Head of caudate nucleus (tissue), 42 donors: Measurements from ENCODE around the gene MARCHF10.
"Not testable (repeated sequence)": the region's sequence is repeated elsewhere in the genome, so short reads cannot be mapped to it uniquely, and the experiment has no call there.

Experiments
- DNase-seq, 42 donors: peaks; one replicate each; pipeline versions ENCODE4 v3.0.0 to v3.0.0-alpha.2; 2020 to 2021; ENCODE audit warnings: mixed read lengths in 7 of 42
- intact Hi-C: fragments of 100-400 bp; cut with DNase I; formaldehyde crosslinking; loops from one replicate; pipeline ENCODE4 v1.15.0; 2022

MARCHF10 gene

DNA sequence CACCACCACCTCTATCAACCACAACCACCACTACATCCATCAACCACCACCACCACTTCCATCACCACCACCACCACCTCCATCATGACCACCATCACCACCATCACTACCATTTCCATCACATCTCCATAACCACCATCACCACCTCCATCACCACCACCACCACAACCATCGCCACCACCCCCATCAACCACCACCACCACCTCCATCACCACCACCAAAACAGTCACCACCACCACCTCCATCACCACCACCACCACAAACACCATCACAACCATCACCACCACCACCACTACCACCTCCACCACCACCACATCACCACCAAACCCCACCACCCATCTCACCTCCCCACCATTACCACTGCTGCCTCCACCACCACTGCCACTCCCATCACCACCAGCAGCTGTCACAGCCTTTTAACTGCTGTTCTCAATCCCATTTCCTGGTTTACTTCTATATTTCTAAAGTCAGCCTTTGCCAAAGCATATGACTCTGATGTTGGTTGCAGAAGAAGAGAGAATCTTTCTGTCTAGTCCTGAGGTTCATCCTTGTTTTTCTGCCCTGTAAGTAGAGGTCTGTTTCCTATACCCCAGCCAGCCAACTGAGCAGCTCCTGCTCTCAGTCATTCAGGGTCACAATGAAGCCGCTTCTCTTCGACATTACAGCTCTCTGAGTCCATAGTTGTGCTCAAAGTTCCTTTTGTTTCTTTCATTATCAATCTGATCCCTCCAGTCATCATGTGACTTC lies 14.0 kb downstream of the MARCHF10 start:
- intact Hi-C loops, result no loop called here
- DNase-seq, result peak in 1 of 42 donors; percentile 10

- DNase-seq, result no peak
- intact Hi-C loops, result no loop called here
These were observed 15.7 kb downstream of the MARCHF10 start for GRCh38 chr17:62792447-62792800.

- peak in 1 of 42 donors; percentile 14 for DNase-seq
- intact Hi-C loops, result no loop called here
These were observed 16.2 kb downstream of the MARCHF10 start for GRCh38 chr17:62791767-62792446.

DNA sequence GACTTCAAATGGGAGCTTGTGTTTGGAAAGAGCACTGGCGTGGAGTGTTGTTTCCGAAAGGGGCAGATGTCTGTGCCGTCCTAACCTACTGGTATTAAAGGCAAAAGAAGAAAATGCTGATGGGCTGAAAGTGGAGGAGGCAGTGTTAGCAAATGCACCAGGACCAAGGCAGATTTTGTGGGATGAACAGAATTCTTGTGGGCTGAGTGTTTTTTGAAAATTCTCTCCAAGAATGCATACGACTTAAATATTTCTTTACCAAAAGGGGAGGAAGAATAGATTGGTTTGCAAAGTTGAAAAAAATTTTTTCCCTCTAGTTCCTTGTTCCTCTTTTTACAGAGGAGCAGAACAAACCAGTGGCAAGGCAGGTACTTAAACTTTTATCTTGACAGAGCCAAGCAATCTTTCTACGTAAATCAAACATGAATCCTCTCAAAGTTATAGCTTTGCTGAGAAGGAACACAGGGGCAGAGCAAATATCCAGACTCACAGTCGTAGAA lies 16.8 kb downstream of the MARCHF10 start:
- peak in 1 of 42 donors; percentile 28 for DNase-seq
- intact Hi-C loops, result no loop called here

- intact Hi-C loops, result no loop called here
- peak in 1 of 42 donors; percentile 24 for DNase-seq
These were observed 17.5 kb downstream of the MARCHF10 start for GRCh38 chr17:62790564-62790986.

GRCh38 chr17:62787366-62787765 lies 20.7 kb downstream of the MARCHF10 start:
- DNase-seq, result peak in 1 of 42 donors; percentile 5
- intact Hi-C loops, result no loop called here

DNA sequence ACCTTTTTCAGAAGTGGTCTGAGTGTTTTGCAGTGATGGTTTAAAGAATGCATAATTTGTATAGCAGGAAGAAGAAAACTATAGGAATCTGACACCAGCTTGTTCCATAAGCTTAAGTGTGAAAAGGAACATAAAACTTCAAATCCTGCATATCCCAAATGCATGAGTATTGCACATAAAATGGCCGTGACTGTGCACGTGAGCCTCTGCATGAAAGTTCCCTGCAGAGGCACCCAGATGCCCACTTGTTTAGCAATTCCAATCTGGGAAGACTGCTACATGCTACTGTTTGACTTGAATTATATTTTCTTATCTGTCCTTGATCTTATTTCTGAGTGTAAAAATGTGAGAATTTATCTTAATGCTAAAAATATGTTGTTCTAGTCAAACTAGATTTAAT lies 21.5 kb downstream of the MARCHF10 start:
- DNase-seq, result no peak
- intact Hi-C loops, result no loop called here

- DNase-seq, intact Hi-C loops: not testable (repeated sequence)
These were observed 22.1 kb downstream of the MARCHF10 start for GRCh38 chr17:62785983-62786382.

DNA sequence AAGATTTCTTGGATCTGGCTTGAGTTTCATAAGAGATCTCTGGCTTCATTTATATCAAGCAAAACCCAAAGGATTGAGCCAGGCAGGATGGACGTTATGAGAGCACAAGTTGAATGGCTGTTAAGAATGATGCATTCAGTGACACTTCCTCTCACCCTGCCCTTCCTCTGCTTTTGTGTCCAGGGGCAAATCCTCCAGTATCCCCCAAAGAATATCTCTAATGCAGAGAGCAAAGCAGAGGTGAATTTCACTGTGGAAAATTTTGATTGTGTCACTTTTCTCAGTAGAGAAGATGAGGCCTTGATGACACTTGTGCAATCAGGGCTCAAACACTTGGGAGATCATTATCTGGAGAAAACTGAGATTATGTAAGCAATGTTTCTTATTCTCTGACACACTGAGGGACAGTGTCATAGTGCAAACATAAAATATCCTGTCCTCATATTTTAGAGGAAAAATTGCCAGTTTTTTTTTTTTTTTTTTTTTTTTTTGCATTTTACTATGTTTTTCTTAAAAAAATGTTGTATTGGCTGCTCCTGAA lies 25.3 kb downstream of the MARCHF10 start:
- intact Hi-C loops, result no loop called here
- peak in 2 of 42 donors; percentile 1 to 27 for DNase-seq

- intact Hi-C loops, result no loop called here
- peak in 4 of 42 donors; percentile 7 to 36 (median 20) for DNase-seq
These were observed 26.3 kb downstream of the MARCHF10 start for GRCh38 chr17:62781831-62782251.

- intact Hi-C loops, result no loop called here
These were observed 26.8 kb downstream of the MARCHF10 start for GRCh38 chr17:62781356-62781755.

DNA sequence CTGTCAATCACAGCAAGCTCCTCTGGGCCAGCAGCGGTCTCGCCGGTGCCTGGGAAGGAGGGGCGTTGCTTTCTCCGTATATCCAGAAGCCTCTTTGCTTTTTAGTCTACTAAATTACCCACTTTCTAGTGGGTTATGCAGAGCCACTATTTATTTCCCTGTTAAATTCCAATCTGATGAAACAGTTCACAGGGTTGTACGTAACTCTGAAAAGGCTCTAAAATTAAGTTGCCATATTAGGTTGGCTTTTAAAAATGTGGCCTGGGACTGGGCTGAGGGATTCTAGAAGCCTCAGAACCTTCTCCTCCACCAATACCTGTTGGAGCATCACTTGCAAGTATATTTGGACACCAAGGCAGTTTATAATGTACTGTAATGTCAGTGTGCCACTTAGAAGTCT lies 27.2 kb downstream of the MARCHF10 start:
- intact Hi-C loops, result no loop called here
- no peak for DNase-seq

More at GRCh38 chr17:62781356-62781755, 26.8 kb downstream of the MARCHF10 start:
- peak in 2 of 42 donors; percentile 16 to 32 for DNase-seq

- intact Hi-C loops, result no loop called here
- peak in 2 of 42 donors; percentile 24 to 27 for DNase-seq
These were observed 27.8 kb downstream of the MARCHF10 start for GRCh38 chr17:62780269-62780668.

- DNase-seq, result peak; percentile 54 to 95 (median 82)
- intact Hi-C loops, result no loop called here
These were observed 29.0 kb downstream of the MARCHF10 start for GRCh38 chr17:62778990-62779681.

GRCh38 chr17:62775876-62776275 lies 32.2 kb downstream of the MARCHF10 start:
- DNase-seq, result peak in 2 of 42 donors; percentile 9 to 24
- intact Hi-C loops, result no loop called here

GRCh38 chr17:62774338-62774737 lies 33.8 kb downstream of the MARCHF10 start:
- intact Hi-C loops, result no loop called here
- DNase-seq, result peak in 2 of 42 donors; percentile 2 to 17

GRCh38 chr17:62767997-62768396 lies 40.1 kb downstream of the MARCHF10 start:
- intact Hi-C loops, result no loop called here
- peak in 2 of 42 donors; percentile 5 to 10 for DNase-seq

DNA sequence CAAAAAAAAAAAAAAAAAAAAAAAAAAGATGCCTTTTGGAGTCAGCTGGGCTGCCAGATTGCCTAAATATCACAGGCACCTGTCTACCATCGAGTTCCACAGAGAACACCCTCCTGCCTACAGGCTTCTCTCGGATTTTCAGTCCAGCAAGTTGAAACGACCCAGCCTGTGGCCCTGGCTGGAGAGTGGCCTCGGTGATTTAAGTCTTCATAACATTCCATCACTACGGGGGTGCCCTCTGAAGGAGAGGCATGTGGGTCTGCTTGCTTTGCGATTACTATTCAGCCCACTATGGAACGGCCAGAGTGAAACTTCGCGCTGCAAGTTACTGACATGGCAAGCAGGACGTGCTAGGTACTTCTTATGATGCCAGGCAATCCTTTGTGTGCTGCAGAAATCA lies 42.8 kb downstream of the MARCHF10 start:
- intact Hi-C loops, result no loop called here

DNA sequence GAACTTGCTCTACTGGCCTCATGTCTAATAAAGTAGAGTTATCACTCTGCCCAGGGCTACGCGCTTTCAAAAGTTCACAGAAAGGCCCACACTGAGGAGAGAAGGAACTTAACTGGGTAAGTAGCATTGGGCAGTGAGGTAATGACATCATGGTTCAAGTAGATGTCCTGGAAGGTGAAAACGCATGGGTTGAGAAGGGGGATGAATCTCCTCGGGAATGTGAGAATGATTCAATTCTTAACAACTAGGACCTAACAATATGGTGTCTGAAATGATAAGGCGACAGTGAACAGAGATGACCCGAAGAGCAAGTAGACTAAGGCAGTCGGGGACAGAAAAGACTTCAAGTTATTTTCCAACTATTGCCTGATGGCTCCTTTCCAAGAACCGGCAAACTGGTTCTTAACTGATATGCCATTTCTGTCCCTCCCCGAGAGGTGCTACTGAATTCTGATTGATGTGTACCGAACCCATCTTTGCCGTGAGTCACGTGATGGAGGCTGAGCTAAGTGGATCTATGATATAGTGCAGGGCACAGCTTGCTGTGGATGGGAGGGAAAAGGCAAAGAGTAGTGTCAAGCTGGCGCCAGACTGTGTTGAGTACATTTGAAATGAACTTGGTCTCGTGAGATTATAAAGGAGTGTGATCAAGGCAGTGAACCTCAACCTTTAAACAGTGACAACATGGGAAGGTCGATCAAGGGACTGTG lies 44.1 kb downstream of the MARCHF10 start:
- intact Hi-C loops, result no loop called here

More for the DNA sequence above, 42.8 kb downstream of the MARCHF10 start:
- peak in 2 of 42 donors; percentile 10 to 32 for DNase-seq

More for the DNA sequence above, 44.1 kb downstream of the MARCHF10 start:
- DNase-seq, result peak in 2 of 42 donors; percentile 26 to 27
